Measurements from ENCODE around the gene CNPY4.

CNPY4 gene

DNA sequence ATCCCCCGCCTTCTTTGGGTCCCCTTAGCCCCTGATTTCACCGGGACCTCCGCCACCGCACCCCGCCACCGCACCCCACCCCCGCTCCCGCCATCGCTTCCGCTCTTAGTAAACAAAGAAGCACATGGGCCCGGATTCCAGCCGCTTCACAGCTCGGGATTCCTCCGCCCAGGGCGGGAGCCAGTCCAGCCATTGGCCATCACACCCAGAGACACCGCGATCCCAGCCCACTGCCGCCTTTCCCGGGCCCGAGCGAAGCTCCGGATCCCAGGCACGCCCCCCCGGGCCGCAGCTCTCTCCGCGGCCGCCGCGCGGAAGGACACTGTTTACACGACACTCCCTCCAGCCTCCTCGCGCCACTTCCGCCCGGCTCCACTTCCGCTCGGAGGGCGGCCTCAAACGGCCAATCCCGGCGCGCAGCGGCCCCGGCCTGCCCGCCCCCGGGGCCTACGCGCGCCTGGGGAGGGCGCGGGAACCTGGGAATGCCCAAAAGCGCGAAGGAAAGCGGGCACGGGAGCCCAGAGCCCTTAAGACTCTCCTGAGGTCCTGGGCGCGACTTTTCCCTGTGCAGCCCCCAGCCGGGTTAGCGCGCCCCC, 18.9 kb upstream of the CNPY4 start:
- TF ChIP-seq POLR2A (IDR thresholded peaks at IDR 0.05; ENCODE audit: extremely low read depth, insufficient read length), result no peak
- peak; percentile 97 for TF ChIP-seq MYC (IDR thresholded peaks at IDR 0.05; ENCODE audit: low read depth, low read length)
- peak; percentile 95 for TF ChIP-seq MAX (IDR thresholded peaks at IDR 0.05; ENCODE audit: low read depth, low read length)
- TF ChIP-seq CTCF (IDR thresholded peaks at IDR 0.05; ENCODE audit: low read depth, low read length), result no peak
- peak overlapping the region; percentile 99 for H3K4me3 ChIP-seq (ENCODE audit: low read depth, low read length)

DNA sequence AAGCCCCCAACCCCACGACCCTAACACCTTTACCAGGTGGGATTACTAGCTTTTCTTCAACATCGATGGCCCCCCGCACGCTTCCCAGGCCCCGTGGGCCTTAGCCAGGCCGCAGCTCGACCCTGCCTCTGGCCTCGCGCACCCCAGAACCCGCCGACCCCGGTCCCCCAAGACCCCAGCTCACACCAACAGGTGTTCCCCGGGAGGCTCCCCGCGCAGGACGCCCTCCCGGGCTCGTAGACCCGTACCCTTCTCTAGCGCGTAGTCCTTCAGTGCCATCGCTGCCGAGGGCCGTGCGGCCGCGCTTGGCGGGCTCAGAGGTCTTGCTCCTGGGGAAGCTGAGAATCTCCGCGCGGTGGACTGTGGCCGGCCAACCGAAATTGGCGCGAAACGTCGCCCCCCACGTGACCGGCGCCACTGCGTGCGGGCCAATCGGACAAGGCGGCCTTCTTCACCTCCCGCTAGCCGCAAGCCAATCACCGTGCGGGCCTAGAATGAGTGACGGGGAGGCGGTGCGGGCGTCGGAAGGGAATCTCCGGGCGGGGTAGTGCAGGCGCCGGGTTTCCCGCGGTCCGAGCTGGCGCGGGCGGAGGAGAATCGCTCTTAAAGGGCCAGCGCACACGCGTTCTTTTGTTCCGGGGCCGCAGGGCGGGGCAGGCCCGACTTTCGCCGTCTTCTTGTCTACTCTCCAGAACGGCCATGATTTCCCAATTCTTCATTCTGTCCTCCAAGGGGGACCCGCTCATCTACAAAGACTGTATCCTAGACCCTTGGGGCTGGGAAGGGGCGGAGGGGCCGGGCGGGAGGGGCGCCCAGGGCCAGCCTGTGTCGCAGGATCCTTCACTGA, 18.2 kb upstream of the CNPY4 start, which contains the start of the genes AP4M1 and MCM7:
AP4M1 (plus strand) TSS at position 628 of the 847 bp plus-strand sequence; CDS start at position 700, 72 bp downstream.
MCM7 (minus strand) TSS at position 382 of the 847 bp plus-strand sequence; CDS start at position 279, 103 bp downstream.
- TF ChIP-seq CTCF (IDR thresholded peaks at IDR 0.05; ENCODE audit: low read depth, low read length), result no peak
- TF ChIP-seq MYC (IDR thresholded peaks at IDR 0.05; ENCODE audit: low read depth, low read length), result peak; percentile 94
- TF ChIP-seq MAX (IDR thresholded peaks at IDR 0.05; ENCODE audit: low read depth, low read length), result peak; percentile 99
- TF ChIP-seq POLR2A (IDR thresholded peaks at IDR 0.05; ENCODE audit: extremely low read depth, insufficient read length), result peak; percentile 90
- DNase-seq (ENCODE audit: low read depth), result peak; percentile 100
- H3K4me3 ChIP-seq (ENCODE audit: low read depth, low read length), result peak within 1 kb of the TSS; percentile 99

More for the DNA sequence above, 18.9 kb upstream of the CNPY4 start:
- peak; percentile 98 for DNase-seq (ENCODE audit: low read depth)

DNA sequence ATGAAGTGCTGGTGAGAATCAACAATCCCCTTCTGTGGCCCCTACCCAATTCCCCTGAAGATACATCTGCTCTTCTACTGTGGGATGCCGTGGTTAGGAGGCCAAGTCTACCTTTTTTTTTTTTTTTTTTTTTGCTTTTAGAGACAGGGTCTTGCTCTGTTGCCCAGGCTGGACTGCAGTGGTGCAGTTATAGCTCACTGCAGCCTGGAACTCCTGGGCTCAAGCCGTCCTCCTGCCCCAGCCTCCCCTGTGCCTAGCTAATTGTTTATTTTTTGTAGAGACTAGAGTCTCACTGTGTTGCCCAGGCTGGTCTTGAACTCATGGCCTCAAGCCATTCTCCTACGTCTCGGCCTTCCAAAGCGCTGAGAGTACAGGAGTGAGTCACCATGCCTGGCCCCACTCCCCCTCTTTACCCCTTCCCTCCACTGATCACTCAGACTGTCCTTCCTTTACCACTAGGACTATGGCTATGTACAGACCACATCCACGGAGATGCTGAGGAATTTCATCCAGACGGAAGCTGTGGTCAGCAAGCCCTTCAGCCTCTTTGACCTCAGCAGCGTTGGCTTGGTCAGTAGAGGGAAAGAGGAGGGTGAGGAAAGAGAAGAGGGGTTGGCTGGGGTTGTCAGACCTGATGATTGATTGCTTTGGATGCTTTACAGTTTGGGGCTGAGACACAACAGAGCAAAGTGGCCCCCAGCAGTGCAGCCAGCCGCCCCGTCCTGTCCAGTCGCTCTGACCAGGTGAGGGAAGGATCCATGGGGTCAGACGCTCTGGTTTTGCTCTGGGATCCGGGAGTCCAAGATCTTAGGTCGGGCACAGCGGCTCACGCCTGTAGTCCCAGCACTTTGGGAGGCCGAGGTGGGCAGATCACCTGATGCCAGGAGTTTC, 16.2 kb upstream of the CNPY4 start:
- H3K4me3 ChIP-seq (ENCODE audit: low read depth, low read length), result no peak overlapping the region
- no peak for DNase-seq (ENCODE audit: low read depth)
- TF ChIP-seq CTCF (IDR thresholded peaks at IDR 0.05; ENCODE audit: low read depth, low read length) (no peak), MAX (IDR thresholded peaks at IDR 0.05; ENCODE audit: low read depth, low read length) (no peak), MYC (IDR thresholded peaks at IDR 0.05; ENCODE audit: low read depth, low read length) (no peak), POLR2A (IDR thresholded peaks at IDR 0.05; ENCODE audit: extremely low read depth, insufficient read length) (no peak)

GRCh38 chr7:100105534-100105933, 13.9 kb upstream of the CNPY4 start:
- H3K4me3 ChIP-seq (ENCODE audit: low read depth, low read length), result no peak overlapping the region
- TF ChIP-seq CTCF (IDR thresholded peaks at IDR 0.05; ENCODE audit: low read depth, low read length) (no peak), MYC (IDR thresholded peaks at IDR 0.05; ENCODE audit: low read depth, low read length) (no peak), POLR2A (IDR thresholded peaks at IDR 0.05; ENCODE audit: extremely low read depth, insufficient read length) (no peak), MAX (IDR thresholded peaks at IDR 0.05; ENCODE audit: low read depth, low read length) (no peak)
- no peak for DNase-seq (ENCODE audit: low read depth)

DNA sequence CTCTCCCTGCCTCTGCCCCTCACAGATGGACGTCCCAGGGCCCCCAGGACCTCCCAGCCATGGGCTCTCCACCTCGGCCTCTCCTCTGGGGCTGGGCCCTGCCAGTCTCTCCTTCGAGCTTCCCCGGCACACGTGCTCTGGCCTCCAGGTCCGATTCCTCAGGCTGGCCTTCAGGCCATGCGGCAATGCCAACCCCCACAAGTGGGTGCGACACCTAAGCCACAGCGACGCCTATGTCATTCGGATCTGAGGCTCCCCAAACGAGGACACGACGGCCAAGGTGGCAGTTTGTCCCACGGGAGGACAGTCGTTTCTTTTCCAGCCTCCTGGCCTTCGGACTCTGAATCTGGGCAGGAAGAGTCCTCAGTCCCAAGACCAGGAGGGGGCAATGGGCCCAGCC, 12.8 kb upstream of the CNPY4 start:
- TF ChIP-seq CTCF (IDR thresholded peaks at IDR 0.05; ENCODE audit: low read depth, low read length) (no peak), MYC (IDR thresholded peaks at IDR 0.05; ENCODE audit: low read depth, low read length) (no peak), MAX (IDR thresholded peaks at IDR 0.05; ENCODE audit: low read depth, low read length) (no peak), POLR2A (IDR thresholded peaks at IDR 0.05; ENCODE audit: extremely low read depth, insufficient read length) (no peak)
- H3K4me3 ChIP-seq (ENCODE audit: low read depth, low read length), result no peak overlapping the region
- no peak for DNase-seq (ENCODE audit: low read depth)

Data from NB4 (cell line).